Prostate gland (tissue), 2 donors: ENCODE results near the gene ZNF276. TPM values are rescaled to one million over a fixed set of nuclear protein-coding genes. Genes with fewer than 3 reads are reported as not detected.
"Not testable (repeated sequence)": the region's sequence is repeated elsewhere in the genome, so short reads cannot be mapped to it uniquely, and the experiment has no call there.

Source experiments
- DNase-seq: peaks from one replicate; pipeline ENCODE4 v3.0.0-alpha.2; 2019; ENCODE audit warnings: low spot score
- H3K27ac ChIP-seq, 2 donors: fragments of 200-600 bp; sonication (generic); 2 replicates each; pipeline ENCODE4 v1.5.1; 2017 to 2019
- H3K27me3 ChIP-seq: fragments of 200-600 bp; sonication (generic); replicated peaks from 2 replicates; pipeline ENCODE4 v1.5.1; 2019; ENCODE audit not compliant: insufficient read depth
- H3K36me3 ChIP-seq, 2 donors: fragments of 200-600 bp; sonication (generic); 1 replicate in 1 of 2; 2 replicates in 1 of 2; pipeline versions ENCODE4 v1.5.1 to v1.8.1; 2017 to 2019
- H3K4me1 ChIP-seq: fragments of 200-600 bp; sonication (generic); replicated peaks from 2 replicates; pipeline ENCODE4 v1.5.1; 2019
- H3K4me3 ChIP-seq, 2 donors: fragments of 200-600 bp; sonication (generic); 2 replicates each; pipeline ENCODE4 v1.5.1; 2017 to 2019
- H3K9me3 ChIP-seq: fragments of 200-600 bp; sonication (generic); 2 replicates; pipeline ENCODE4 v1.5.1; 2017
- POLR2A ChIP-seq: fragments of 450-650 bp; IDR thresholded peaks from one replicate; pipeline ENCODE4 v1.6.1; 2016; ENCODE audit warnings: antibody characterized with exemption, mild to moderate bottlenecking
- POLR2AphosphoS5 ChIP-seq: sonication (generic); formaldehyde crosslinking; IDR thresholded peaks from one replicate; pipeline ENCODE4 v1.6.1; 2017; ENCODE audit warnings: antibody characterized with exemption
- WGBS: methylation state at CpG from one replicate; pipeline ENCODE4 v1.1.5; 2018; 5-methylcytosine and 5-hydroxymethylcytosine counted together
- intact Hi-C: fragments of 100-400 bp; cut with DNase I; formaldehyde crosslinking; loops from one replicate; pipeline ENCODE4 v1.14.2; 2022
- total RNA-seq, 2 donors: library from RNA; depleted of rRNA; stranded (reverse); fragments of >200 nt; gene quantifications; one replicate each; pipeline ENCODE4 v1.1.0, GENCODE V29; 2016
- TF ChIP-seq, protein P1 (sequence below), 4 experiments: fragments of 200-600 bp in 2 of 4; fragments of 450-650 bp in 2 of 4; sonication (generic) in 2 of 4; IDR thresholded peaks; 1 replicate in 3 of 4; 2 replicates in 1 of 4; pipeline ENCODE4 v1.5.1; 2016 to 2019; ENCODE audit warnings: antibody characterized with exemption in 4 of 4, mild to moderate bottlenecking in 2 of 4, moderate library complexity in 2 of 4

The ZNF276 gene
- total RNA-seq, 2 donors from 2014 or later: 18.4 to 46.1 TPM

DNA sequence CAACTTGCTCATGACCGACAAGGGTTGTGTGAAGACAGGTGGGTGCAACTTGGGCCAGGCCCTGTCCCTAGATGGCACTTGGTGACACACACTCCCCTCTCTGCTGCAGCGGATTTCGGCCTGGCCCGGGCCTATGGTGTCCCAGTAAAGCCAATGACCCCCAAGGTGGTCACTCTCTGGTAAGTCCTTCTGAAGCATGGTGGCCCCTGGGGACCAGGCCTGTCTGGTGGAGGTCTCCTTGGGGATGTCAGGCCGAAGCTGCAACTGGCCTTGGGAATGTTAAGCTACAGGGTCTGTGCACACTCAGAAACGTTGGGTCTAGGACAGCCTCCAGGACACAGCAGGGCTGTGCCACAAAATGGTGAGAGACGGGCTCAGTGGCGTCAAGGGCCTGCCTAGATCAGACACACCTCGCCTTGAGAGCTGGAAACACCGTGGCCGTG is 28.0 kb upstream of the ZNF276 start:
- 92% methylated on average over 11 of the region's 11 CpGs for WGBS
- Histone ChIP-seq H3K27ac (no peak overlapping the region), H3K36me3 (peaks cover 0 to 5% of the 10 kb centered on the region in 2 donors), H3K4me3 (no peak overlapping the region), H3K4me1 (no peaks in the 10 kb centered on the region), H3K27me3 (no peaks in the 10 kb centered on the region), H3K9me3 (no peaks in the 10 kb centered on the region)
- DNase-seq: no peak
- TF ChIP-seq POLR2A: no peak
- TF ChIP-seq, protein P1, sequence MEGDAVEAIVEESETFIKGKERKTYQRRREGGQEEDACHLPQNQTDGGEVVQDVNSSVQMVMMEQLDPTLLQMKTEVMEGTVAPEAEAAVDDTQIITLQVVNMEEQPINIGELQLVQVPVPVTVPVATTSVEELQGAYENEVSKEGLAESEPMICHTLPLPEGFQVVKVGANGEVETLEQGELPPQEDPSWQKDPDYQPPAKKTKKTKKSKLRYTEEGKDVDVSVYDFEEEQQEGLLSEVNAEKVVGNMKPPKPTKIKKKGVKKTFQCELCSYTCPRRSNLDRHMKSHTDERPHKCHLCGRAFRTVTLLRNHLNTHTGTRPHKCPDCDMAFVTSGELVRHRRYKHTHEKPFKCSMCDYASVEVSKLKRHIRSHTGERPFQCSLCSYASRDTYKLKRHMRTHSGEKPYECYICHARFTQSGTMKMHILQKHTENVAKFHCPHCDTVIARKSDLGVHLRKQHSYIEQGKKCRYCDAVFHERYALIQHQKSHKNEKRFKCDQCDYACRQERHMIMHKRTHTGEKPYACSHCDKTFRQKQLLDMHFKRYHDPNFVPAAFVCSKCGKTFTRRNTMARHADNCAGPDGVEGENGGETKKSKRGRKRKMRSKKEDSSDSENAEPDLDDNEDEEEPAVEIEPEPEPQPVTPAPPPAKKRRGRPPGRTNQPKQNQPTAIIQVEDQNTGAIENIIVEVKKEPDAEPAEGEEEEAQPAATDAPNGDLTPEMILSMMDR (IDR thresholded peaks at IDR 0.05): no peak
- TF ChIP-seq POLR2AphosphoS5: no peak
- intact Hi-C loops: no loop called here

DNA sequence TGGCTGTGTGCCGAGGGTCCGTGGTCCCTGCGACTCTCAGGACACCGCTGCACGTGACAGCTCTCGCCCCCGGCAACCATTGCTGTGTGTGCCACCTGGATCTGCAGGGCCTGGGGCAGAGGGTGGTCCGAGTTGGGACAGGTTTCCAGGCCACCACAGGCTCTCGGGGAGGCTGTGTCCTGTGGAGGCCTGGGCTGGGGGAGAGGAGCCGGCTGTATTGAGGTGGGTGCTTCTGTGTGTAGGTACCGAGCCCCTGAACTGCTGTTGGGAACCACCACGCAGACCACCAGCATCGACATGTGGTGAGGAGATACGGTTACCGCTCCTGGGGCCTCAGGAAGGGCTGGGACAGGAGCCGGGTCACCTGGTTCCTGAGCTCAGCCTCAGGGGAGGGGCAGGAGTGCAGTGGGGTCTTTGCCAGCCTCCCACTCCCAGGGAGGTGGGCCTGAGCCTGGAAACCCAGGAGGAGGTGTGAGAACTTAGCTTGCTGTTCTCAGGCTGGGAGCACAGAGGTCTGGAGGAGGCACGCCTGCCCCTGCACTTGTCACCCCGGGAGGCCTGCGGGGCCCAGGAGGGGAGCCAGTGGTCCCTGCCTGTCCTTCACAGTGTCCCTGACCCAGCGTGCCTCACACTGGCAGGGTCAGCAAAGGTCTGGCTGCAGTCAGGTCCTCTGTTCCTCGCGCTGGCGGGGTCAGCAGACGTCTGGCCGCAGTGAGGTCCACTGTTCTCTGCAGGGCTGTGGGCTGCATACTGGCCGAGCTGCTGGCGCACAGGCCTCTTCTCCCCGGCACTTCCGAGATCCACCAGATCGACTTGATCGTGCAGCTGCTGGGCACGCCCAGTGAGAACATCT is 27.2 kb upstream of the ZNF276 start:
- TF ChIP-seq POLR2AphosphoS5: no peak
- TF ChIP-seq, protein P1 (IDR thresholded peaks at IDR 0.05): no peak
- TF ChIP-seq POLR2A: no peak
- 89% methylated on average over 30 of the region's 32 CpGs for WGBS
- Histone ChIP-seq H3K36me3 (peaks cover 0 to 5% of the 10 kb centered on the region in 2 donors), H3K4me1 (no peaks in the 10 kb centered on the region), H3K27ac (no peak overlapping the region), H3K4me3 (no peak overlapping the region), H3K9me3 (no peaks in the 10 kb centered on the region), H3K27me3 (no peaks in the 10 kb centered on the region)
- intact Hi-C loops: no loop called here
- no peak for DNase-seq

DNA sequence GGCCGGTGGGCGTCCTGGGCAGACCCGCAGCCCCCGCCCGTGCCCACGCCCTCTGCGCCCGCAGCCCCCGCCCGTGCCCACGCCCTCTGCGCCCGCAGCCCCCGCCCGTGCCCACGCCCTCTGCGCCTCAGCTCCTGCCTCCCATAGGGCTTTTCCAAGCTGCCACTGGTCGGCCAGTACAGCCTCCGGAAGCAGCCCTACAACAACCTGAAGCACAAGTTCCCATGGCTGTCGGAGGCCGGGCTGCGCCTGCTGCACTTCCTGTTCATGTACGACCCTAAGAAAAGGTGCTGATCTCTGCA is 26.6 kb upstream of the ZNF276 start:
- DNase-seq, H3K27me3 ChIP-seq, intact Hi-C loops, H3K27ac ChIP-seq, H3K36me3 ChIP-seq, H3K9me3 ChIP-seq, H3K4me3 ChIP-seq, H3K4me1 ChIP-seq: not testable (repeated sequence)
- WGBS: 86% methylated on average over 23 of the region's 23 CpGs

DNA sequence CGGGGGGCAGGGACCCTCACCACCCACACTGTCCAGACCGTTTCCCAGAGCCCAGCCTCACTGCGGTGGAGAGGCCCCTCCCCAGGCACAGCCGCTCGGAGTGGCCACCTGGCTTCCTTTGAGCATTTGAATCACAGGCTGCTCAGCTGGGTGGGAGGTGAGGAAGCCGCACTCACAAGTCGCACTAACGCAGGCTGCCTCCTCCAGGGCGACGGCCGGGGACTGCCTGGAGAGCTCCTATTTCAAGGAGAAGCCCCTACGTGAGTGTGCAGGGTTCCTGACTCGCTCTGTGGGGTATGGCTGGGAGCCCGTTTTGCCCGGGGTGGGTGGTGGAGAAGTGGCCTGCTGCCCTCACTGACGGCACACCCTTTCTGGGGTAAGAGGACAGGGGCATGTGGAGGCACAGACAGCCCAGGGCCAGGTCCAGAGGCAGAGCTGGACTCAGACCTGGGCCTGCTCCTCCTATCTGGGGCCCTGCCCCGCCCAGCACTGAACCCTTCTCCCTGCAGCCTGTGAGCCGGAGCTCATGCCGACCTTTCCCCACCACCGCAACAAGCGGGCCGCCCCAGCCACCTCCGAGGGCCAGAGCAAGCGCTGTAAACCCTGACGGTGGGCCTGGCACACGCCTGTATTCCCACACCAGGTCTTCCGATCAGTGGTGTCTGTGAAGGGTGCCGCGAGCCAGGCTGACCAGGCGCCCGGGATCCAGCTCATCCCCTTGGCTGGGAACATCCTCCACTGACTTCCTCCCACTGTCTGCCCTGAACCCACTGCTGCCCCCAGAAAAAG is 26.1 kb upstream of the ZNF276 start:
- intact Hi-C loops: no loop called here
- no peak for DNase-seq
- H3K27me3 ChIP-seq: no peaks in the 10 kb centered on the region
- no peak overlapping the region for H3K27ac ChIP-seq
- no peaks in the 10 kb centered on the region for H3K9me3 ChIP-seq
- H3K4me3 ChIP-seq: no peak overlapping the region
- H3K36me3 ChIP-seq: peaks cover 0 to 5% of the 10 kb centered on the region in 2 donors
- peaks cover 3% of the 10 kb centered on the region for H3K4me1 ChIP-seq
- TF ChIP-seq POLR2AphosphoS5 (no peak), POLR2A (no peak)
- TF ChIP-seq, protein P1 (IDR thresholded peaks at IDR 0.05): no peak
- 86% methylated on average over 31 of the region's 31 CpGs for WGBS

DNA sequence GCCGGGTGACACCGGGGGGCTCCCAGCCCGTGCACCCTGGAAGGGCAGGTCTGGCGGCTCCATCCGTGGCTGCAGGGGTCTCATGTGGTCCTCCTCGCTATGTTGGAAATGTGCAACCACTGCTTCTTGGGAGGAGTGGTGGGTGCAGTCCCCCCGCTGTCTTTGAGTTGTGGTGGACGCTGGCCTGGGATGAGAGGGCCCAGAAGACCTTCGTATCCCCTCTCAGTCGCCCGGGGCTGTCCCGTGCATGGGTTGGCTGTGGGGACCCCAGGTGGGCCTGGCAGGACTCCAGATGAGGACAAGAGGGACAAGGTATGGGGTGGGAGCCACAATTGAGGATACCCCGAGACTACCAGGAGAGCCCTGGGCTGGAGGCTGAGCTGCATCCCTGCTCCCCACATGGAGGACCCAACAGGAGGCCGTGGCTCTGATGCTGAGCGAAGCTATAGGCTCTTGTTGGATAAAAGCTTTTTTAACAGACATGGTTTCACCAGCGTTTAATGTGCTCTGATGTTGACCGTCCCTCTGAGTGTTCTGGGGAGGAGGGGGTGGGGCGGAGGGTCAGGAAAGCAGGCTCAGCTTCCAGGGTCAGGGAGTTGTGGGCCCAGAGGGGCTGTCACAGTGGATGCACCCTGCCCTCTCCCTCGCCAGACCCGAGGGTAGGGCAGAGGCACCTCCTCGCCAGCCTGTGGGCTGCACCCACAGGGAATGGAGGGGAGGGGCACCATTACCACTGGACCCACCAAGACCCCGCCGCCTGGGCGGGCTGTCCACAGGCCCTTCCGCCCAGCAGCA is 25.3 kb upstream of the ZNF276 start:
- TF ChIP-seq POLR2A: no peak
- TF ChIP-seq POLR2AphosphoS5: no peak
- TF ChIP-seq, protein P1 (IDR thresholded peaks at IDR 0.05): no peak
- Histone ChIP-seq H3K4me1 (peaks cover 3% of the 10 kb centered on the region), H3K9me3 (no peaks in the 10 kb centered on the region), H3K27me3 (no peaks in the 10 kb centered on the region), H3K4me3 (no peak overlapping the region), H3K36me3 (peaks cover 0 to 5% of the 10 kb centered on the region in 2 donors), H3K27ac (no peak overlapping the region)
- intact Hi-C loops: no loop called here
- 74% methylated on average over 23 of the region's 25 CpGs for WGBS
- DNase-seq: no peak
